Activated T-cell treated with anti-CD3 and anti-CD28 coated beads for 4 hours (primary cell): ENCODE data around the gene KITLG.
"Not testable (repeated sequence)": the region's sequence is repeated elsewhere in the genome, so short reads cannot be mapped to it uniquely, and the experiment has no call there.

Source experiments
- DNase-seq: peaks from one replicate; pipeline ENCODE4 v3.0.0-alpha.2; 2020

The KITLG gene

DNA sequence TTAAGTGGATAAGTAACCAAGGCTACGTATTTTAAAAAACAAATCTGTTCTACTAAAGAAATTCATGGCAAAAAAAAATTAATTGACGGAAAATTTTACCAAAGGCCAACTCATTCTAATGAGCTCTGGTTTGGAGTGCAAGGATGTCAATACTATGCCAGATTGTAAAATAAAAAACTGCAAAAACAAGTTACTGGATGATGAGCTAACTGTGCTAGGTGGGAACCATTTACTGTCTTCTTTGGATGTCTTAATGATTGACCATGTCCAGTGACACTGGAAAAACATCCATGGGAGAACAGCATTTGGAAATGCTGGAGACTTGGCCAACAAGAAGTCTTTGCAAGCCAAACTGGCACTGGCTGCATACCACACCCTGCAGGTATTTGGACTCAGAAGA is 41.6 kb downstream of the KITLG start:
- no peak for DNase-seq

DNA sequence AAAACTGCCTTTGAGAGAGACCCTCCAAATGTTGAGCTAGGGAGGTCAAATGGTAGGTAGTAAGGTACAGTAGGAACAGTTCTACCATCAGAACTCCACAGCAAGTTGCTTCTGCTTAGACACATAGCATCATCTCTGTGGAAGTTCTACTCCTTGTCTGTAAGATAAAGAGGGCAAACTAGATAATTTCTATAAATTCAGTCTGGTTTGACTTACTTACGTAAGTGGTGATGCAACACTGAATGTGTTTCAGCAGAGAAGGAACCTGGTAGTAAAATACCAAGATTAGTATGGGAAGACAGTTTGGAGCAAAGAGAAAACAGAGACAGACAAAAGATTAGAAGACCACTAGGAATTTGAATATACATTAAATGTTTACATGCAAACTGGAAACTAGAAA is 42.0 kb downstream of the KITLG start:
- DNase-seq: no peak

DNA sequence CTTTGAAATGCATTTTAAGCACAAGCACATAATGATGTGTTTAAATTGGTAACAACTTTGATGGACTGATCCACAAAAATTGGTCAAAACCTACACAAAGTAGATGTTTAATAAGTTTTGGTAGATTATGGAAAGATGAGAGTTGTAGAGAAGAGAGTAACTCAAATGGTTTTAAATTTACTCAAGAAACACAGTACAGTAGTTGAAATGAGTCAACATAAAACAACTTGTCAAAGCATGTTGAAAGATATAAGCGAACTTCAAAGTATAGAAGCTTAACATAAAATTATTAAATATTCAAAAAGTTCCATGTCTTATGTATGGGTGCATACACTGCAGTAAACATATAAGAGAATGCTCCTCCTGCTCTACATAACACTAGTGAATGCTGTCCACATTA is 49.4 kb downstream of the KITLG start:
- no peak for DNase-seq

DNA sequence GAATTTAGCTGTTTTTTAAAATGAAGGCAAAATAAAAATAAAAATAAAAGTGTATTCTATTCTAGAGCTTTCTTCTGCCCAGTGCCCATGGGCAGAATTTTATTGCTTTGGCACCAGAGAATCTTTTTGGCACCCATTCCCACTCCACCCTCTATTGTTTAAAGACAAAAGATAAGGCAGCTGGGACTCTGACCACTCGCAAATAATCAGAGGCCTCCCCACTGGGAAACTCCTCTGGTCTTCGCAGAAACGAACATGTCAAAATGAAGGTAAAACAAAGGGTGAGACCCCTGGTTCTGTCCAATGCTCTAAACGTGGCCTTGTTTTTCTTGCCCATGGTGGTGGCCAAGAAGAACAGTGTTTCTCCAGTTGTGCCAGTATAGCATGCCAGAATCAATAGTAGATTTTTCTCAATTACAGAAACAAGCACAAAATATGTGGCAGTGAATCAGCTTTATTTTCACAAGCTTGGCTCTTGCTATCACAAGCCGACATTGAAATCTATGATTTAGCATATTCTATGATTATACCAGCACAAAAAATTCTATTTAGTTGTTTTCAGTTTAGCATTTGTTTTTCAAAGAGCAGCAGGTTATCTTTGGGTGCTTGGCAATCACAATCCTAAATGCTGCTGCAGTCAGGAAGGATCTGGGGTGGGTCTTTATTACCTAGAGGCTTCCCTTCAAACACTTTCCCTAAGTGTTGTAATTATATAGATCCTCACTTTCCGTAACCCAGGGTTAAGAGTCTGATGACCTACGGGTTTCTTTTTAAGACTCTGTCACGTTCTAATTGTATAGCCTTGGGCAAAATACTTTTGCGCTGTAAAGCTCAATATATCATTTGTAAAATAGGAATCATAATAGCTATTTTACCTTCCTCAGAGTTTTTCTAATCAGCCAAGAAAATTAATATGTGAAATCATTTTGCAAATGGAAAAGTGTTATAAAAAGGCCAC is 50.5 kb downstream of the KITLG start:
- no peak for DNase-seq

DNA sequence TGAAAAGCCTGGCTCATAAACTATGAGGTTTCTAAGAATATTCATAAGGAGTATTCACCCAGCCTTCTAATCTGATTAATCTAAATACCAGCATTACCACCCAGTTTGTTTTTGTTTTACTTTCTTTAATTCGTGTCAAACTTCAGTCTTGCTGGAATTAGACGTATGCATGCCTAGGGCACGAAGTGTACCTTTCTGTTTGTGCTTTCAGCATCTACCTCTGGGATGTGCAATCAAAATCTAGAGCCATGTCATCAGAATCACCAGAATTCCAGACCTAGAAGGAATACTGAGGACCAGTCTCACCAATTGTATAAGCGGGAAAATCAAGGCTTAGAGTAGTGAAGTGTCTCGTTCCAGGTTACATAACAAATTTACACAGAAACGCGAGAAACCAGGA is 57.3 kb downstream of the KITLG start:
- no peak for DNase-seq

DNA sequence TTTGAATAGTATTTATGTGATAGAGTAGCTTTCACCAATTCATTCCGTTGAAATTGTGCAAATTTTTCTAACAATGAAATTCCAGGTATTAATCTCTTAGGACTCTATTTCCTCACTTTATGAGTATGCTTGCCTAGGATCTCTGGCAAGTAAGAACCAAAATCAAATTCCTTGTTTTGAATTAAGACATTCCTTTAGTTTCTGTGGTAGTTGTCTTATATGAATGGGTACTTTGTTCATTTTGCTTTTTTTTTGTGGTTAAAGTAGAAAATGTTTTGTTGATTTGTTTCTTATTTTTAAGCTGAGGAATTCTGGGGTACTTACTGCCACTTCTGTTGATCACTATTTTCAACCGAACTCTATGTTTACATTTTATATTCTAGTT is 59.8 kb downstream of the KITLG start:
- no peak for DNase-seq

DNA sequence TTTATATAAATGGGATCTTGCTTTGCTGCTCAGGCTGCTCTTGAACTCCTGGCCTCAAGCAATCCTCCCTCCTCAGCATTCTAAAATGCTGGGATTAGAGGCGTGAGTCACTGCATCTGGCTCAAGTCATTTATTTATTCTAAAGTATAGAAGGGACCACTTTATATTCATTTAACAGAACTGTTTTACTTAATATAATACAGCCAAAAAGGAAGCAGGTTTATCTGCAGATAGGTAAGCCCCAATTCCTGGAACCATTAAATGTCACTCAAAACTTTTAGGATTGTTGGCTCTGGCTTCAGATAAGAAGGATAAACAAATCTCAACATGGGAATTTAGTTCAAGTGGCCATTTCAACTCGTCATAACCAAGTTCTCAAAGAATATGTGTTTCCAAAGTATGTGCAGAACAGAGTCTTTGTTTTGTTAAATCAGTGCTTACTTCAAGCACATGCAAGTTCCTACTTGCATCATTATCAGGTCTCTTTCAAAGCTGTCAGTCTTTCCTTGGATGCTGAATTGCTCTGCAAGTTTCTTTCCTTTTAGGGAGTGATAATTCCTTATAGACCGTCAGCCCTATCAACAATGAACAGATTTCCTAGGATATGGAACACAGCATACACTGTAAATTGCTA is 60.4 kb downstream of the KITLG start:
- DNase-seq: no peak

DNA sequence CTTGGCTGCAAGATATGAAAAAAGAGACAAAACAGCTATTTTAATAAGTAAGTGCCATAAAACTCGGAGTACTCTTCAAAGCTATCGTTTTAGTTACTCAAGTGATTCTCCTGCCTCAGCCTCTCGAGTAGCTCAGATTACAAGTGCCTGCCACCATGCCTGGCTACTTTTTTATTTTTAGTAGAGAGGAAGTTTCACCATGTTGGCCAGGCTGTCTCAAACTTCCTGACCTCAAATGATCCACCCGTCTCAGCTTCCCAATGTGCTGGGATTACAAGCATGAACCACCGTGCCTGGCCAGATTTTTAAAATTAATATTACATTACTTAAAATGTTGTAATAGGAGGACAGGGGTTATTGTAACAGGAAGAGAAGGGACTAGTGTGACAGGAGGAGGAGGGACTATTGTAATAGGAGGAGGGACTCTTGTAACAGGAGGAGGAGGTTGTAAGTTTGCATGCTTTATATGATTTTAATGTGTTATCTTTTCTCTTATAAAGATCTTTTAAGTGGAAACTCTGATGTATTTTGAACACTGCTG is 61.3 kb downstream of the KITLG start:
- DNase-seq: no peak

DNA sequence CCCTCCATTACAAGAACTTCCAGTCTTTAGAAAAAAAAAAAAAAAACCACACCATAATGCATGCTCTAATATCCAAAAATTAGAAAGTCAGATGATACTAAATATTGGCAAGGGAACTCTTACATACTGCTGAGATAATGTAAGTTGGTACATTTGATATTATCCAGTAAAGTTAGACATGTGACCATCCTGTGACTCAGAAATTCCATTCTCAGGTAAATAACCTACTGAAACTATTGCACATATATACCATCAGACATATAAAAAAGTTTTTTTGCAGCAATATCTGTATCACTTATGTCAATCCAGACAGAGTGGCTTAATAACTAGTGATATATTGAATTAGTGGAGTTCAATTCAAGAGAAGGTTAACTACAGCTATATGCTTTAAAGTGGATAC is 63.5 kb downstream of the KITLG start:
- no peak for DNase-seq

DNA sequence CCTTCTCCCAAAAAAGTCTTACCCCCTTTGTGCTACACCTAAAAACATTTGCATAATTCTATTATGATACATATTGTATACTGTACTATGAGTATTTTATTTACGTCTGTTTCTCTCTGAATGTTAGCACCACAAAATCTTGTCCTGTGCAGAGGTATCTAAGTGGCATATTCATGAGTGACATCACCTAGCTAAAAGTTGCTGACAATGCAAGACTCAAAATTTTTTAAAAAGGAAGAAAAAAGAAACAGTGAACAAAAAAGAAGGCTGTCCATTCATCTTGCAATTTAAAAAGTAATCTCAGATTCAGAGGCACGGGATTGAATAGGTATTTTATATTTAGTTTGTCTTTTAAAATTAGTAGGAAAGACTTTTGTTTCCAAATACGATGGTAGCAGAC is 69.4 kb downstream of the KITLG start:
- DNase-seq: no peak

DNA sequence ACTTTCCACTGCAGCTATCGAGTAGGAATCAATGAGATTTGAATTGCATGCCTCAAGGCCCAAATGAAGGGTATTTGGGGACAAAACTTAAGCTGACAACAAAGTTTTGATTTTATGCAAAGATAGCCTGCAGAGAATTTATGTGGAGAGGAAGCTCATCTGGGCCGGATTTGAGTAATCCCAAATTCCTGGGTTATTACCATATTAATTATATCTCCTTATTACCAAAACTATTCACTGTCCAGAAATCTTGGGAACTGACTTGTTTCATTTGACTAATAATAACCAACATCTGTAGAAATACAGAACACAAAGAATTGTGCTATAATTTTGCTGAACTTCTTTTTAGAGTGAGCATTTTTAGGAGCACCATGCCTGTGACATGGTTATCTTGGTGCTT is 70.4 kb downstream of the KITLG start:
- DNase-seq: no peak

DNA sequence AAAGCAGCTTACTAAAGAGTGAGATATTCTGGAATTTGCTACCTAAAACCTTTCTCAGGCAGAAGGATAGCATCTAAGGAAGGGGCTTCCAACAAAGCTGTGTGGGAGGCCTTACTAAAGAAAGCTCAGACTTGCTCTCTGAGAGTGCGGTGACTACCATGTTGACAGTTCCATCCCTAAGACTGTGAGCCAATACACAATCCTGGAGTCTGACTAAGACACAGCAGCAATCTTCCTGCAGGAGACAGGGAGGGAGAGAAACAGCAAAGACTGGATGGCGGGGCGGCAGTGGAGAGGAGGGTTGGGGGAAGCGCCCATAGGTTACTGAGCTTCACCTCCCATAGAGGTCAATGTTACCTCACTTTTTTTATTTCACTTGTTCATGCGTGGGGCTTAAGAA is 70.9 kb downstream of the KITLG start:
- no peak for DNase-seq

DNA sequence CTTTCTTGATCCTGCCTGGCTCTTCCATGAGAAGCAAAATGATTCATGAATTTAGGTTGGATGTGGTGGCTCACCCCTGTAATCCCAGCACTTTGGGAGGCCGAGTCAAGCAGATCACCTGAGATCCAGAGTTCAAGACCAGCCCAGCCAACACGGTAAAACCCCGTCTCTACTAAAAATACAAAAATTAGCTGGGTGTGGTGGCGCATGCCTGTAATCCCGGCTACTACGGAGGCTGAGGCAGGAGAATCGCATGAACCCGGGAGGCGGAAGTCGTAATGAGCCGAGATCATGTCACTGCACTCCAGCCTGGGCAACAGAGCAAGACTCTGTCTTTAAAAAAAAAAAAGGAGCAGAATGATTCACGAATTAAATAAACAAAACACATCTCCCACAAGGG is 72.4 kb downstream of the KITLG start:
- DNase-seq: not testable (repeated sequence)

DNA sequence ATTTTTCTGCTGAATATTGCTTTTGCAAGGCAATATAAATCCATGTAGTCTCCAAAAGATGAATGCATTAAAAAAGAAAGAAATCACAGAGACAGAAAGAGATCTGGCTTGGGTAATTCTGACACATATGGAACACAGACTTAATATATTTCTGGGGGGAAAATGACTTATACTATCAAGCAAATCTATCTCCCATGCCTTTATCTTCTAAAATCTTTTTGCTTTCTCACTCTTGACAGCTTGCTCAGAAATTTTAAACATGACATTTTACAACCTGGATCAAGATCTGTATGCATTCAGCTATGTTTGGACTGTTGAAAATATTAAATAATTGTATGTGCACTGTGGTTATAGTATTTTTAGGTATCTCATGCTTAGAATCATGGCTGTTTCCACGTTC is 73.0 kb downstream of the KITLG start:
- DNase-seq: no peak

DNA sequence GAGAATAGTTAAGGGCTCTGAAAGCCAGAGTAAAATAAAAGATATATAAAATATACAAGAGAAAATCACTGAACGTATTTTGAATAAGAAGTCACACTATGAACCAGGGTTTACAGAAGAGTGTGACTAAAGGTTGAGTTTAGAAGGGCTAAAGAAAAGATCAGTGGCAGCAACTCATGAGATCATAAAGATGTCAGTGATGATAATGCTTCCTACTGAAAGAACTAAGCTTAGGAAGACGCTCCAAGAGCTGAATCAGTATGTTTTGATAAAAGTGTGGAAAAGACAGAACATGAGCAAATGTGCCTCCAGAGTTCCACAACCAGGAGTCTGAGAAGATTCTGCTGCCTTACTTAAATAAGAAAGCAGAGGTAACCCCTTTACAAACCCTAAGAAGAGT is 74.6 kb downstream of the KITLG start:
- no peak for DNase-seq

DNA sequence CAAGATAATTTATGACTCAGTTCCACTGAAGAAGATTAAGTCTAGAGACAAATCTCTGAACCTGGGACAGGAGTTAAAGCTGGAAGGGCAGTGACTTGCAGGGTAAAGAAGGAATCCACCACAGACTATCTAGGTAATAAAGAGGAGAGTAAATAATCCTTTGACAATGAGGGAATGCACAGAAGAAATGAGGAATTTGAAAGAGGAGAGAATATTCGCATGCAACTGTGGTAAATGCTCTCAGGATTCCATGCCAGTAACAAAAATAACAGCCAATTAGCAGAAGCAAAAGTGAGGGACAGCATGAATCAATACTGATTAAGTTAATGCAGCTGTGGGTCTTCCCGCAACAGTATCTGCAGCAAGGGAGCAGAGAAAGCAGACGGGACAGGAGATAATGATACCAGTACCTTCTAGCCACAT is 77.0 kb downstream of the KITLG start:
- DNase-seq: no peak

DNA sequence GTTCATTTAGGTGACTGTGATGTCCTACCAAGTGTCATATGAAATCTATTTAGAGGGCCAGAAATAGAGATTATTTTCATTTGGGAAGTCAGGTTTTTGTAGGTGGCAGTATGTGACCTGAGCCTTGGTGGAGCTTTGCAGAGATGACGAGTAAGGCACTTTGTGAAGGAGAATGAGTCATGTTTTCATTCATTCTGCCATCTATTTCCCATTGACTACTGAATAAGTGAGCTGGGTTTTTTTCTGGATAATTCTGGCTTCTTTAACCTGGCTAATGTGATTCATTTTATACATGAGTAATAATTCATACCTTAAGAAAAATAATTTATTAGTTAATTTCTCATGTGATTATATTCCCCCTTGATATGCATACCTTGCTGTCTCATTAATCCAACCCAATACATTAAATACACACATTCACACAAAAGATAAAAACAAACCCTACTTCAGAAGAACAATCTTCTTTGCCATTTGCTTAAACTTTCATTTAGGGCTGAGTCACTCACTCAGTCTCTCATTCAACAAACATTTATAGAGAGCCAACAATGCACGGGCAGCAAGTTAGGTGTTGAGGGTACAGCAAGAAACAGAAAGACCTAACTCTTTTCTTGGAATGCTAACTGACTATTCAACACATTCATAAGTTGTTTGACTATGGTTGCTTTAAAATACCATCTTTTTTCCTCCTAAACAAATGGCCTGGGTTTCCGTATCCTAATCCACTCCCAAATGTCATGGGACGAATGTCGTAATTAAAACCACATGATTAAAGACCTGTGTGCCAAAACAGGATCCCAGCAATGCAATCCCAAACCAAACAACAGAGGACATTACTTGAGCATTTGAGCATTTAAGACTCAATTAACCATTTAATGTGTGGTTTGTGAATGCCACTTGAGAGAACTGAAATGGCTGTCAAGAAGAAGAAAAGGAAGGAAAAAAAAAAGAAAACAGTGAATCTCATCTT is 78.0 kb downstream of the KITLG start:
- no peak for DNase-seq

DNA sequence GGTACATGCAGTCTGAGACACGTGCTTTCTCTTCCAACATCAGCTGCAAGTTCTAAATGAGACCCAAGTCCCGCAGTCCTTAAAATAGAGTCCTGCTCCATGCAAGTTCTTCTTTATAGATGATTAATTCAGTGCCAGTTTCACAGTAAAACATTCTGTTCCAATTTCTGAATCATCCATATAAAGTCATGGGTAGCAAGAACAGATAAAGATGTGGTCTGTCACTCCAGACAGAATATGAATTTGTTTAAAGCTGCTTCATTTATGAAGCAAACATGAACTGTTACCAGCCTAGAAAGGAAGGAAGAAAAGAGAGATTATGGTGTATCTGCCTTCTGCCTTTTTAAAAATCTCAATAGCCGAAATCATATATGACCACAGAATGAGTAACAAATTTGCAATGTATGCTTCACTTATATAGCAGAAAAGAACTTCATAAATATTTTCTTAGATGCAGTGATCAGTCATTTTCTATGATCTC is 83.3 kb downstream of the KITLG start:
- no peak for DNase-seq

DNA sequence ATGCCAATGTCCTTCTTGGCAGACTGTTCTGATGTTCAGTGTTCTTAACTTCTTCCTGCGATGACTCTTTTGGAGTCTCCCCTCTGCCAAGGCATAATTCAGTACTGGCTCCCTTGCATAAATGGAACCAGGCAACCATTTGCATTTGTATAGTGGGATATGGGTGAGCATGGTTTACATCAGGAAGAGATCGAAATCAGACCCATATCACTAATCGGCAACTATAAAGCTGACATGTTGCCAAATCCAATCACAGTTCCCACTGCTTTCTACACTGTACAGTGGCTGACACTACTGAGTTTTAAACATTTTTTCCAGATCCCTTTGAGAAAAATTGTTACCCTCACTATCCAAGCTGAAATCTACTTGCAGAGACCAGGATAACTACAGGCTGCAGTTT is 83.8 kb downstream of the KITLG start:
- DNase-seq: no peak

DNA sequence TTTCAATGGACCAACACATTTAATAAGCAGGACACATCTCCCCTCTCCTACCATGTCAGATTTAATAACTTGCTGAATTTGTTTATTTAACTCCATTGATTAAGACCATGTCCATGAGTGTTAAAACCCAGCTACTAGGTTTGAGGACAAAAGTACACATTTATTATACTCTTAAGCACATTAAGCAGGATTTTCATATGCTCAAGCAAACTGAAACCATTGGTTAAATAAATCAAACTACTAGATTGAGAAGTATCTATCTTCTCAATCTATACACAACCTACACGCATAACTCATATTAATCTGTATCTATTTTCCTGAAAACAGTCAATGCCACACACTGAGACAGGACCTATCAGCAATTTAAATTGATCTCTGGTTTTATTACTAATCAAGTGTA is 85.2 kb downstream of the KITLG start:
- no peak for DNase-seq

DNA sequence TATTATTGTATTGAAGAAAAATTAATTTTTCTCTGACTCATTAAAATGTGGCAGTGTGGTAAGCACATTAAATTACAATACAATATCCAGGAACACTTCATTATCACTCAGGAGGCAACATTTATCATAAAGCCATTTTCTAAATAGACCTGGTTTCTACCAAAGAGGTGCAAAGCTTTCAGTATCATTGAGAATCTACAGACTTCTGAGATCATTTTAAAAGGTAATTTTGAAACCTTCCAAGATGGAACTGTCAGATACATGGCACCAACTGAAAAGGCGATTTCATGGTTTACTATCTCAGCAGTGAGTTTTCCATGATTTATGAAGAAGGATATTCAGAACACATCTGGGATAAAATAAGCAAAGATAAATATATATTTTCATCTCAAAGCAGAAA is 85.8 kb downstream of the KITLG start:
- DNase-seq: no peak

DNA sequence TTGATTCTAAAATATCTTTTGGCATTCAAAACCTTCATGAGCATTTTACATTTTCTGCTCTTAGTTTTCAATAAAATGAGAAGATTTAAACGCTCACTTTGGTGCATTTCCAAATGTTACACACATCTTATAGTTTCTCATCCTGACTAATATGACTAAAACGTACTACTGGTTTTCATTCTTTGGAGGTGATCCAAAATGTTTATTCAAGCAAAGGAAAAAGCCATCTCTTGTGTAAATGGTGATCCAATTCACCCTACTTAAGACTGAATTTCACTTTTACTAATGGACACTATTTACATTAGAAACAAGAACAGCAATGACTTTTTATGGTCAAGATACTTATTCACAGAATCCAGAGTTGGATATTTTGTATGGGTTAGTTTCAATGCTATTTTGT is 86.6 kb downstream of the KITLG start:
- no peak for DNase-seq

DNA sequence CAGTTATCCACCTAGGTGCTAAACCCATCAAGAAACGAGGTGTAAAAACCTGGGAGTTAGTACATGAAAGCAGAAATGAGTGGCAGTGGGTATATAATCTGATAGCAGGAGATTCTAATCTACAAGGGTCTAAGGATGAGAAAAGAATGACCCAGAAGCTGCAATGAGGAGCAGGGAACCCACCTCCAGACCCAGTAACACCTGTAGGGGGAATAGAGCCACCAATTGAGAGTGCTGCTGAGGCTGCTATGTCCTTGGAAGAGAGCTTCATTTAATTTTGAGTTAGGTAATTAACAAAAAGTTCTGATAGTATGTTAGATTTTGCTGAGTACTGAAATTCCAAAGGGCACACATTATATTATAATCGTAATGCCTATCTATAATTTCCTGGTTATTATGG is 89.8 kb downstream of the KITLG start:
- DNase-seq: no peak
